Activated T-cell treated with anti-CD3 and anti-CD28 coated beads, Interleukin-2, amount 50 U/mL, for 72 hours (primary cell): Measurements from ENCODE around the gene EIF5A. TPM values are rescaled to one million over a fixed set of nuclear protein-coding genes. Genes with fewer than 3 reads are reported as not detected.

ENCODE experiments used
- ATAC-seq, 2 donors: fragments of 150-1000 bp; cut with Tn5 transposase; replicated peaks in 1 of 2; 2 replicates each; pipeline ENCODE4 v1.10.0; 2021; ENCODE audit warnings: moderate library complexity in 2 of 2, mild to moderate bottlenecking in 1 of 2
- DNase-seq, 2 donors: peaks; one replicate each; pipeline ENCODE4 v3.0.0; 2021 to 2022; ENCODE audit warnings: mixed read lengths in 1 of 2
- H3K27ac Mint-ChIP-seq: one replicate; pipeline ENCODE4 v1.8.0; 2022; ENCODE audit warnings: mild to moderate bottlenecking, moderate library complexity, mixed read lengths
- H3K27me3 Mint-ChIP-seq: one replicate; pipeline ENCODE4 v1.8.0; 2022; ENCODE audit warnings: low read depth, mixed read lengths
- H3K36me3 Mint-ChIP-seq, 2 donors: one replicate each; pipeline ENCODE4 v1.8.0; 2022; ENCODE audit warnings: mixed read lengths in 2 of 2, mild to moderate bottlenecking in 1 of 2; ENCODE audit not compliant: insufficient read depth in 2 of 2
- H3K4me1 Mint-ChIP-seq: one replicate; pipeline ENCODE4 v1.8.0; 2022; ENCODE audit warnings: low read depth, mixed read lengths
- H3K4me3 Mint-ChIP-seq, 2 donors: one replicate each; pipeline ENCODE4 v1.8.0; 2022; ENCODE audit warnings: mild to moderate bottlenecking in 2 of 2, mixed read lengths in 2 of 2, moderate library complexity in 2 of 2
- H3K9me3 Mint-ChIP-seq, 2 donors: one replicate each; pipeline ENCODE4 v1.8.0; 2022; ENCODE audit warnings: mixed read lengths in 2 of 2
- total RNA-seq, 2 donors: library from RNA; stranded (reverse); gene quantifications; one replicate each; pipeline ENCODE4 v1.2.3, GENCODE V29; 2022

Gene EIF5A
- total RNA-seq, 2 donors from 2014 or later = 547 to 594 TPM

DNA sequence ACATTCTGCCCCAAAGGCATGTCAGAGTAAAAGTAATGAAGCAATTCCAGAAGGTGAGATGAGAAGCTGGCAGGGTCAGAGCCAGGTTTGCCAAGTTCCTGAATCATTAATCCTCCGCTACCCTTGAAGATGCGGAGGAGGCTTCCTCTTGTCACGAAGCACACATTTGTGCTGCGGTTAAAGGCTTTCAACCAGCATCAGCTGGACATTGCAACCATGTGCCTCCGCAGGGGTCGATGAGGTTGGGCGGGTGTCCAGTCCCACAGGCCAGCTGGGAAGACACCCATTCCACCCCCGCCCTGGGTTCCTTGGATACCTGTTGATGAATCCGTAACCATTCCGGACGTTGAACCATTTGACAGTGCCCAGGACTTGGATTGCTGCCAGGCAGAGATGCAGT is 14.3 kb upstream of the EIF5A start:
- peaks cover 21% of the 10 kb centered on the region for H3K4me1 Mint-ChIP-seq
- H3K27me3 Mint-ChIP-seq = peaks cover 23% of the 10 kb centered on the region
- H3K9me3 Mint-ChIP-seq = no peaks in the 10 kb centered on the region
- peak overlapping the region; percentile 62 to 67 for H3K4me3 Mint-ChIP-seq
- no peak for ATAC-seq
- H3K36me3 Mint-ChIP-seq = no peaks in the 10 kb centered on the region
- no peak overlapping the region for H3K27ac Mint-ChIP-seq
- DNase-seq = no peak

DNA sequence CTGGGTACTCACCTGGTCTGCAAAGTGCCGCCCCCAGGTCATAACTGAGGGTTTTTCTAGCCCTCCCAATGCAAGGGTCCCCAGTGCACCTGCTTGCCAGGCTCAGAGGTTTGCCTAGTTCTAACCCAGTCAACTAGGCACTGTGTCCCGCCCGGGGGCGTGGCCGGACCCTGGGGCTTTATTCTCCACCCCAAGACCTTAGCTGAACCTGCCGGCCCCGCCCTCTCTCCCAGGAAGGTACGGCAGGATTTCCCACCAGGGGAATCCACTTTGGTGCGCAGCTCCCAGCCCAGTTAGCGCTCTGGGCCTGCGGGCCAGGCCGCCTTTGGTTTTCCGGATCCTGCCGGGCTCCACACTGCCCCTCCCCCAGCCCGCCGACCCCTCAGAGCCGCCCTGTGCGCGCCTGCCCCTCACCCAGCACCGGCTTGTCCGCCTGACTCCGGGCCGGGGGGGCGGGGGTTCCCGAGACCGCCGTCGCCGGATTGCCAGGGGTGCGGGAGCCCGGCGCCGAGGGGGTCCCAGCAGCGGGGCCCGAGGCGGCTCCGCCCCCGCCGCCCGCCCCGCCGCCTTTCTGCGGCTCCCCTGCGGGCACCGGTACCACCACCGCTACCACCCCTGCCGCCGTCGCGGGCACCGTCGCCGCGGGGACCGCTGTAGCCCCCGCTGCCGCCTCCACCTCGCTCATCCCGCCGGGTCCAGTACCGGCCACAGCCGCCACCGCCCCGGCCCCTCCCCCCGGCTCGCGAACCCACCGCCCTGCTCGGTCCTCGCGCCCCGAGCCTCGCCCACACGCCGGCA is 13.4 kb upstream of the EIF5A start:
- H3K4me3 Mint-ChIP-seq = peak overlapping the region; percentile 62 to 93
- no peaks in the 10 kb centered on the region for H3K9me3 Mint-ChIP-seq
- no peaks in the 10 kb centered on the region for H3K36me3 Mint-ChIP-seq
- peaks cover 21% of the 10 kb centered on the region for H3K4me1 Mint-ChIP-seq
- no peak for ATAC-seq
- peak in 1 of 2 donors; percentile 35 for DNase-seq
- H3K27me3 Mint-ChIP-seq = peaks cover 23% of the 10 kb centered on the region
- H3K27ac Mint-ChIP-seq = no peak overlapping the region

DNA sequence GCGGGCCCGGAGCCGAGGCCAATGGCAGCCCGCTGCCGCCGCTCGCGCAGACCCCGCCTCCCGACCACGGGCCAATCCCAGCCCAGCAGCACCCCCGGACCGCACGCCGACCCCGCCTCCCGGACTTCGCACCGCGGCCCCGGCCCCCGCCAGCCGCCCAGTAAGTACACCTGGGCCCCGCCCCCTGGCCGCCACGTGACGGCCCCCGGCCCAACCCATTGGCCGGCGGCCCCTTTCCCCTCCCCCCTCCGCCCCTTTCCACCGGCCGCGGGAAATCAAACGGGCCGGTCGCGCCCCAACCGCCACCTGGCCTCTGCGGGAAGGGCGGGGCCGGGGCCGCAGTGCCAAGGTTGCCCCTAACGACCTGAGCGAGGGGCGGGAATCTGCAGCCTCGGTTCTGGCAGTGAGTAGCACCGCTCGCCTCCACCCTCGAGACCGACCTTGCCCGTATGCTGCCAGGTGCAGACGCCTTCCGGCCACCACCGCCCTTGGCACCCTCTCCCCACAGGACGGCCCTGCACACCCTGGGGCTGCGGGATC is 12.7 kb upstream of the EIF5A start, which contains the start of gene YBX2:
YBX2 (minus strand) TSS at position 26 of the 540 bp plus-strand sequence. CDS start 139 bp downstream, outside the sequence.
- DNase-seq (peak; percentile 91 to 95), ATAC-seq (peak; percentile 89 to 92)
- Mint-ChIP-seq H3K36me3 (no peaks in the 10 kb centered on the region), H3K9me3 (no peaks in the 10 kb centered on the region), H3K27ac (peak within 1 kb of the TSS; percentile 90), H3K4me3 (peak within 1 kb of the TSS; percentile 93), H3K4me1 (peaks cover 21% of the 10 kb centered on the region), H3K27me3 (peaks cover 23% of the 10 kb centered on the region)

DNA sequence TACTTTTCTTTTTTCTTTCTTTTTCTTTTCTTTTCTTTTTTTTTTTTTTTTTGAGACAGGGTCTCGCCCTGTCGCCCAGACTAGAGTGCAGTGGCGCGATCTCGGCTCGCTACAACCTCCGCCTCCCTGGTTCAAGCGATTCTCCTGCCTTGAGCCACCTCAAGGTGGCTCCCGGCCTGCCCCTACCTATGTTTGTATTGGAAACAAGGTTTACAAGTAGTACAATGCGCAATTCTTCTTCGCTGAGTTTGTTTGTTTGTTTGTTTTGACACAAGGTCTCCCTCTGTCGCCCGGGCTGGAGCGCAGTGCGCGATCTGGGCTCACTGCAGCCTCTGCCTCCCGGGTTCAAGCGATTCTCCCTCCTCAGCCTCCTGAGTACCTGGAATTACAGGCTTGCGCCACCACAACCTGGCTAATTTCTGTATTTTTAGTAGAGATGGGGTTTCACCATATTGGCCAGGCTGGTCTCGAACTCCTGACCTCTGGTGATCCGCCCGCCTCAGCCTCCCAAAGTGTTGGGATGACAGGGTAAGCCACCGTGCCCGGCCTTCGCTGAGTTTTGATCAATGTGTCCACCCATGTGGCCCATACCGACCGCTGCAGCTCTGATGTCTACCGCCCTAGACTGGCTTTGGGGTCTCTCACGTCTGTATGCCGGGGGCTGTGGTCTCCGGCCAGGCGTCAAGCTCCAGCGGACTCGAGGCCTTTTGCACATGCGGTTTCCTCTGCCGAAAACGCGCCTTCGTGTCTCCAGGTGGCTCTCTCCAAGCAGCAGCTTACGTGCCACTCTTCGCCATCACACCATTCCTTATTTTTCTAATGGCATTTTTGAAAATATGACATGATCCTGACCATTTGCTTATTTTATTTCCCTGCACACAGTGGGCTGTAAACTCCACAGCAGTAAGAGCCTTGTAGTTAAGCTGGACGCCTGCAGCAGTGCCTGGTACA is 11.9 kb upstream of the EIF5A start:
- no peaks in the 10 kb centered on the region for H3K36me3 Mint-ChIP-seq
- H3K4me1 Mint-ChIP-seq = peaks cover 21% of the 10 kb centered on the region
- peak overlapping the region; percentile 90 for H3K27ac Mint-ChIP-seq
- H3K9me3 Mint-ChIP-seq = no peaks in the 10 kb centered on the region
- H3K4me3 Mint-ChIP-seq = peak overlapping the region; percentile 93
- ATAC-seq (no peak), DNase-seq (no peak)
- H3K27me3 Mint-ChIP-seq = peaks cover 23% of the 10 kb centered on the region

DNA sequence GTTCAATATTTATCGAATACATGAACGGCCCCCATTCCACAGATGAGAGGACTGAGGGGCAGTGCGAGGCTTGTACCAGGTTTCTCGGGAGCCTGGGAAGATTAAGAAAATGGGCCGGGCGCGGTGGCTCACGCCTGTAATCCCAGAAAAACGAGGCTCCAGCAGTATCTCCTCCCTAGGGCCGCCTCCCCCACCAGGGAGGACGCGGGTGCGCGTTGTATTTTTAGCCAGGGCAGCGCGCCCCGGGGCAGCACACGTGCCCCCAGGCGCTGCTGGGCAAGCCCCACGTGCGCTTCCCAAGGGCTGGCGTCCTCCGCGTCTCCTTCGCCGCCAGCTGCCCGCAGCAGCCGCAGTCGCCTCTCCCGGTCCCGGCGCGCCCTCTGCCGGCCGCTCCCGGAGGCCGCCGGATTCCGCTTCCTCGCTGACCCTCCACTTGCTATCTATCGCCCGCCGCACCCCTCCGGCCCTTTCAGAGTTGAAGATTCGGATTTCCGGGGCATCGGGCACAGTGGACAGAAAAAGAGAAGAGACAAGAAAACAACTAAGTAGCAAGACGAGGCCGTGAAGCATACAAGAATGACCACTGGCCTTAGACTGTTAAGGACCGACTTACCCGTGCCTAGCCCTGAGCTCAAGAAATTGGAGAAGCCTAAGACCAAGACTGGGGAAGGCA is 11.1 kb upstream of the EIF5A start:
- H3K36me3 Mint-ChIP-seq = no peaks in the 10 kb centered on the region
- no peaks in the 10 kb centered on the region for H3K9me3 Mint-ChIP-seq
- peaks cover 23% of the 10 kb centered on the region for H3K27me3 Mint-ChIP-seq
- ATAC-seq (peak; percentile 20 to 38), DNase-seq (peak; percentile 77 to 86)
- H3K4me3 Mint-ChIP-seq = peak overlapping the region; percentile 93
- peaks cover 21% of the 10 kb centered on the region for H3K4me1 Mint-ChIP-seq
- no peak overlapping the region for H3K27ac Mint-ChIP-seq

DNA sequence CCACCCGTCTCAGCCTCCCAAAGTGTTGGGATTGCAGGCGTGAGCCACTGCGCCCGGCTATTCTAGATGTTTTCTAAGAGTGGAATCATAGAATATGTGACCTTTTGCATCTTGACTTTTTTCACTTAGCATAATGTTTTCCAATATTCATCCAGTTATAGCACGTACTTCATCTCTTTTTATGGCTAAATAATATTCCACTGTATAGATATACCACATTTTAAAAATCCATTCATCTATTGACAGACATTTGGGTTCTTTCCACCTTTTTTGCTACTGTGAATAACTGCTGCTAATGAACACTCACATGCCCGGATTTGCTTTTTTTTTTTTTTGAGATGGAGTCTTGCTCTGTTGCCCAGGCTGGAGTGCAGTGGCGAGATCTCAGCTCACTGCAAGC is 3.2 kb upstream of the EIF5A start:
- no peak for DNase-seq
- no peaks in the 10 kb centered on the region for H3K9me3 Mint-ChIP-seq
- no peaks in the 10 kb centered on the region for H3K27me3 Mint-ChIP-seq
- no peak overlapping the region for H3K4me3 Mint-ChIP-seq
- peaks cover 12% of the 10 kb centered on the region for H3K4me1 Mint-ChIP-seq
- ATAC-seq = no peak
- H3K36me3 Mint-ChIP-seq = peaks cover 7 to 8% of the 10 kb centered on the region in 2 donors
- H3K27ac Mint-ChIP-seq = no peak overlapping the region

DNA sequence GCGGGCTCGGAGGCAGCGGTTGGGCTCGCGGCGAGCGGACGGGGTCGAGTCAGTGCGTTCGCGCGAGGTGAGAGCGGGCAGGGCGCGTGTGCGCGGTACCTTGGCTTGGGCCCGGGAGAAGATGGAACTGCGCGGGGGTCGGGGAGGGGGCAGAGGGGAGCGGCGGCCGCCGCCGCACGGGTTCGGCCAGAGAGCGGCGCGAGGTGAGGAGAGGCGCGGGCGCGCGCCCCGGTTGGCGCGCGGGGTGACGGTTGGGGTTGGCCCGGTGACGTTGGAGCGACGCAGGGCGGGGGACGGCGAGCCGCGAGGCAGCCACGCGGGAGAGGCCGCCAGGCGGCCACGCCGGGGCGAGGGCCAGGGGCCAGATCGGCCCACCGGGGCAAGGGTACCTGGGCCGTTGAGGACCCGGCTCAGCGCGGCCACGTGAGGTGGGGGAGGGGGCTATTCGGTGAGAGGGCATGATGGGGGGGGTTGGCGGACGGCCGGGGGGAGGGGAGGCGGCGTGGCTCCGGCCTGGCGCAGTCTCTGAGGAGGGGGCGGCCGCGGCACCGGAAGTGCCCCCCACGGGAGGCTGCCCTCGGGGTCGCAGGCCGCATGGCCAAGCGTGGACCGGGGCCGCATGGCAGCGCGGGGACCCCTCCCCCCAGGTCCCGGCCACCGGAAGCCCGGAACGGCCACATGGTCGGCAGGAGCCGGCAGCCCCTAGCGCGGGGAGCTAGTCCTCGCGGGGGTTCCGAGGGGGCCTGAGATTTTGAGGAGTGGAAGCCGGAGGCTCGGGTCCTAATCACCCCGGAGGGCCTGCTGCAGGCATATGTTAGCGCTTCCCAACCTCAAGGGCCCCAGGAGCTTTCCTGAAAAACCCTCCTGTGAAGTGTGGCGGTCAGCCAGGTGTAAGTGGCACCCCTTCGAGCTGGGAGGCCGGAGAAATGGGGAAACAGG is 527 bp downstream of the EIF5A start:
- peak; percentile 10 to 17 for ATAC-seq
- peaks cover 50% of the 10 kb centered on the region for H3K4me1 Mint-ChIP-seq
- no peaks in the 10 kb centered on the region for H3K27me3 Mint-ChIP-seq
- H3K36me3 Mint-ChIP-seq = peaks cover 30 to 38% of the 10 kb centered on the region in 2 donors
- H3K27ac Mint-ChIP-seq = peak overlapping the region; percentile 91
- no peaks in the 10 kb centered on the region for H3K9me3 Mint-ChIP-seq
- peak overlapping the region; percentile 85 to 94 for H3K4me3 Mint-ChIP-seq
- peak; percentile 60 to 67 for DNase-seq

DNA sequence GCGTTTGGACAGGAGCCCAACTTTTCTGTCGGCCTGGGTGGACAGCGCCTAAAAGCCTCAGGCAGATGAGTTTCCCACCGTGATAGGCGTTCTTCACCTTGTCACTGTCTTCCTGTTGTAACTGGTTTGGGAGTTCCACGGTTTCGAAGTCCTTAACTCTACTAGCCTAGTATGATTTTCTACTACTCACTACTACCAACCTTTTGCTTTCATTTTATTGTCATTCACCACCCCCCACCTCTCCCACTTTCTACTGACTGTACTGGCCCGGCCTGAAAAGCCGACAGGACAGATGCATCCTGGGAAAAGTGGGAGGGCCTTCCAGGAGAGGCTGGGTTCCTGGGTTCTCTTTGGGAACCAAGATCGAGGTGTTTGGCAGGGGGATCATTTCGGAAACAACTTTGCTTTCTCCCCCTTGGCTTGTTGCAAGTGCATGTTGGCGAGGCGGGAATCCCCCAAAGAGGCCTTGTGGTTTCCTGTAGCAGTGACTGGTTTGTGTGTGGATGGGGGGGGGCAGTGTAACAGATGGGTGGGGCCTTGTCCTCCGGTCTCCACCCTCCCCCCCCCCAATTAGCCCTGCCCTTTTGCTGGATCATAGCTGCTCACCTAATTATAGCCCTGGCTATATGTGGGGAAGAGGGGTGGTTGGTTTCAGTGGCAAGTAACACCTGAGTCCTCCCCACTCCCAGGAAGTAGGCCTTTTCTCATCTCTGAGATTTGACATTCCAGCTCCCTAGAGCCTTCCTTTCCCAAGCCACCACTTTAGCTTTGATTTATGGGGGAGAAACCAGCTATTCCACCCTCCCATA is 1.4 kb downstream of the EIF5A start:
- peaks cover 58% of the 10 kb centered on the region for H3K4me1 Mint-ChIP-seq
- H3K4me3 Mint-ChIP-seq = peak overlapping the region; percentile 85 to 94
- peaks cover 30 to 38% of the 10 kb centered on the region in 2 donors for H3K36me3 Mint-ChIP-seq
- DNase-seq (peak; percentile 74 to 85), ATAC-seq (peak; percentile 38 to 40)
- H3K27ac Mint-ChIP-seq = peak overlapping the region; percentile 81
- no peaks in the 10 kb centered on the region for H3K27me3 Mint-ChIP-seq
- H3K9me3 Mint-ChIP-seq = no peaks in the 10 kb centered on the region

DNA sequence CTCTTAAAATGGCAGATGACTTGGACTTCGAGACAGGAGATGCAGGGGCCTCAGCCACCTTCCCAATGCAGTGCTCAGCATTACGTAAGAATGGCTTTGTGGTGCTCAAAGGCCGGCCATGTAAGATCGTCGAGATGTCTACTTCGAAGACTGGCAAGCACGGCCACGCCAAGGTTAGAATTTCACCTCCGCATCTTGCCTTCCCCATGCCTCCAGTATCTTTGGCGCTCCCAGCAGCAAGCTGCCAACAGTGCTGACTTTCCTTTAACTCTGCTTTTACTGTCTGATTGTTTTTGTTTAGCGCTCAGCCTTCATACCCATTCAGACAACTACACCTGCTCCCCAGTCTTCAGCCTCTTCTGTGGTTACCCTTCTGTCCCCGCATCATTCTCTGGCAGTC is 2.2 kb downstream of the EIF5A start:
- Mint-ChIP-seq H3K4me3 (peak overlapping the region; percentile 85 to 94), H3K9me3 (no peaks in the 10 kb centered on the region), H3K4me1 (peaks cover 66% of the 10 kb centered on the region), H3K36me3 (peaks cover 30 to 38% of the 10 kb centered on the region in 2 donors), H3K27me3 (no peaks in the 10 kb centered on the region), H3K27ac (peak overlapping the region; percentile 81)
- no peak for DNase-seq
- no peak for ATAC-seq

DNA sequence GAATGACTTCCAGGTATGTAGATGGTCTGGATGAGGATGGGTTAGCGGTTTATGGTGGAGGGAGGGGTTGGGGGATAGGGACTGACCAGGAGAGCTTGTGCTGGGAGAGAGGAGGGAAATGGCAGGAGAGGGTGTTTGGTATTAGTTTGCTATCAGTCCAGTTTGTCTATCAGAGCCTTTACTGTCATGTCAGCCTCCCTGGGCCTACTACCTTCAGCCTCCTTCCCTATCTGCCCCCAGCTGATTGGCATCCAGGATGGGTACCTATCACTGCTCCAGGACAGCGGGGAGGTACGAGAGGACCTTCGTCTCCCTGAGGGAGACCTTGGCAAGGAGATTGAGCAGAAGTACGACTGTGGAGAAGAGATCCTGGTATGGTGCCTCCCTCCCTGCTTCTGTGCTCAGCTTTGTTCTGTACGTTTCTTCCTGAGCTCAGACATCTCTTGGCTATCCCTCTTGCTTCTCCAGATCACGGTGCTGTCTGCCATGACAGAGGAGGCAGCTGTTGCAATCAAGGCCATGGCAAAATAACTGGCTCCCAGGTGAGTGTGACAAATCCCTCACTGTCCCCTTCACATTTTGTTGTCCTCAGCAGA is 3.8 kb downstream of the EIF5A start:
- no peak for DNase-seq
- H3K4me3 Mint-ChIP-seq = peak overlapping the region; percentile 85 to 94
- H3K27ac Mint-ChIP-seq = peak overlapping the region; percentile 87
- H3K36me3 Mint-ChIP-seq = peaks cover 30 to 38% of the 10 kb centered on the region in 2 donors
- no peaks in the 10 kb centered on the region for H3K27me3 Mint-ChIP-seq
- H3K4me1 Mint-ChIP-seq = peaks cover 77% of the 10 kb centered on the region
- ATAC-seq = no peak
- no peaks in the 10 kb centered on the region for H3K9me3 Mint-ChIP-seq
